Right renal pelvis (tissue), 4 donors: ENCODE data around the gene SNX20. TPM values are rescaled to one million over a fixed set of nuclear protein-coding genes. Genes with fewer than 3 reads are reported as not detected.

Experiments used
- DNase-seq, 4 donors: peaks; one replicate each; pipeline ENCODE4 v3.0.0-alpha.2; 2013; ENCODE audit warnings: low read depth in 4 of 4, low spot score in 3 of 4, missing footprints in 1 of 4
- polyA plus RNA-seq, 4 donors: library from polyadenylated mRNA; unstranded; fragments of 120-200 nt; gene quantifications; one replicate each; pipeline ENCODE4 v1.2.1, GENCODE V29; 2013; ENCODE audit not compliant: insufficient read length in 4 of 4

SNX20 gene, protein sequence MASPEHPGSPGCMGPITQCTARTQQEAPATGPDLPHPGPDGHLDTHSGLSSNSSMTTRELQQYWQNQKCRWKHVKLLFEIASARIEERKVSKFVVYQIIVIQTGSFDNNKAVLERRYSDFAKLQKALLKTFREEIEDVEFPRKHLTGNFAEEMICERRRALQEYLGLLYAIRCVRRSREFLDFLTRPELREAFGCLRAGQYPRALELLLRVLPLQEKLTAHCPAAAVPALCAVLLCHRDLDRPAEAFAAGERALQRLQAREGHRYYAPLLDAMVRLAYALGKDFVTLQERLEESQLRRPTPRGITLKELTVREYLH
- polyA plus RNA-seq: under 1 TPM; 0.43 to 0.59 (median 0.51) TPM

DNA sequence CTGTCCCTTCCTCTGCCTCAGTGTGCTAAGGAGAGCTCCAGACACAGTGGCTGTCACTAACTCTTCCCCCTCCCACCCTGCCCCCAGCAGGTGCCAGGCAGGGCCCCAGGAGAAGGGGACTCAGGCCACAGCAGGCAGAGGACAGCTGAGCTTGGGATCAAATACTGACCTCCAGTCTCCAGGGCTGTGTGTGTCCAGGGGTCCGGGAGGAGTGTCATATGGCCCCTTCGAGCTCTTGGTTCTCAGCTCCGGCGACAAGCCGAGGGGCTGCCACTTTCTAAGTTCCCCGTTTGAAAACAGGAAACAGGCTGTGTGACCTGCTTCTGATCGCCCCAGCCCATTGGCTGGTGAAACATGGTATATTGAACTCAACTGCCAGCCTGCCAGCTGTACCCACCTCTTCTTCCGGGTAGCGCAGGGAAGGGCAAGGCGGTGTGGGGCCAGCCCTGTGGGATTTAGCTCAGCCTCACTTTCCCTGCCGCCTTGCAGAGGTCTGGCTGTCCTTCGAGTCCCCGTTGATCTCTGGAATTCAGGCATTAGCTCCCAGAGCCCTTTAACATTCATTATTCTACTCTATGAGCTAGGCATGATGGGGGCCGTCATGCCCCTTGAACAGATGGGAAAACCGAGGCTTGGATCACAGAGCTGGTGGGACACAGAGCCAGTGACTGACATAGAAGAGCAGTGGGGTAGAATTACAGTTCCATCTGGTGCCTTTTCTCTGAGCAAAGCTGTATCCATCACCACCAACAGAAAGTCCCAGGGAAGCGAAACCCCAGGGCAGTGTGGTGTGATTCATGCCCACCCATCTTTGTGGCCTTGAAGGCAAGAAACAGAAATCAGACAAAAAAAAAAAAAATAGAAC is at the start of gene SNX20:
Gene SNX20 (minus strand): TSS at position 292 of the 865 bp plus-strand sequence. CDS start 3,786 bp downstream, outside the sequence.
- no peak for DNase-seq

GRCh38 chr16:50724306-50724705 is 43.2 kb upstream of the SNX20 start:
- DNase-seq: no peak

GRCh38 chr16:50722960-50723359 is 41.8 kb upstream of the SNX20 start:
- no peak for DNase-seq

DNA sequence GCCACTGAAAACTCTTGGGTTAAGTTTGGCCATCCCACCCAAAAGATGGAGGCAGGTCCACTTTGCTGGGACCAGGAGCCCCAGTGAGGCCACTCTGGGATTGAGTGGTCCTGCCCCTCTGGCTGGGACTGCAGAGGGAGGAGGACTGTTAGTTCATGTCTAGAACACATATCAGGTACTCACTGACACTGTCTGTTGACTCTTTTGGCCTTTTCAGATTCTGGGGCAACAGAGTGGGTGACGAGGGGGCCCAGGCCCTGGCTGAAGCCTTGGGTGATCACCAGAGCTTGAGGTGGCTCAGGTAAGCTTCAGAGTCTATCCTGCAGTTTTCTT is 41.3 kb upstream of the SNX20 start:
- no peak for DNase-seq

DNA sequence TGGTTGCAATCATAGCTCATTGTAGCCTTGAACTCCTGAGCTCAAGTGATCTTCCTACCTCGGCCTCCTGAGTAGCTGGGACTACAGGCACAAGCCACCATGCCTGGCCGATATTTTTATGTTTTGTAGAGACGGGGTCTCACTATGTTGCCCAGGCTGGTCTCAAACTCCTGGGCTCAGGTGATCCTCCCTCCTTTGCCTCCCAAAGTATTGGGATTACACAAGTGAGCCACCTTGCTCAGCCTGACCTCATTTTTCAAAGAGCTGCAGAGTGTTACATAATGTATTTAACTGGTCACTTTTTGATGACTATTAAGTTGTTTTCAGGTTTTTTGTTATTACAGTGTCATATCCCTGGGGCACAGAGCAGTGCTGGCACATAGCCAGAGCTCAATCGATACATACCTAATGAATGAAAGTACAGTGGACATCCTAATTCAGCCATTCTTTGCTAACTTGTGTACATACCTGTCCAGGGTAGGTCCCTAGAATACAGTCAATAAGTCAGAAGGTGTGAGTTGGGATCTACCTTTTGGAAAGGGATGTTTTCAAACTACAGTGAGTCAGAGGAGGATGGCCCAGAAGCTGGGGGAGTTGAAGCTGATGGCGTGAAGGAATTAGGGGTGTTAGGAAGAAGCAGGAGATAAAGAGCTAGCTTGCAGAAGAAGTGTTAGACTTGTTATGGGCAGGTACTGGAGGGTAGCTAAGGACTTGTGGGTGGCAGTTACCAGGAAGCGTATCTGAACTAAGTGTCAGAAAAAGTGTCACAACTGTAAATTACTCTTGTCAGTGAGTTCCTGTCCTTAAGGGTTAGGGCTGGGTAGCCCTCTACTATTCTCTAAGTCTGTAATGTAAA is 40.7 kb upstream of the SNX20 start:
- no peak for DNase-seq

GRCh38 chr16:50719401-50720337 is 38.6 kb upstream of the SNX20 start:
- DNase-seq: no peak

DNA sequence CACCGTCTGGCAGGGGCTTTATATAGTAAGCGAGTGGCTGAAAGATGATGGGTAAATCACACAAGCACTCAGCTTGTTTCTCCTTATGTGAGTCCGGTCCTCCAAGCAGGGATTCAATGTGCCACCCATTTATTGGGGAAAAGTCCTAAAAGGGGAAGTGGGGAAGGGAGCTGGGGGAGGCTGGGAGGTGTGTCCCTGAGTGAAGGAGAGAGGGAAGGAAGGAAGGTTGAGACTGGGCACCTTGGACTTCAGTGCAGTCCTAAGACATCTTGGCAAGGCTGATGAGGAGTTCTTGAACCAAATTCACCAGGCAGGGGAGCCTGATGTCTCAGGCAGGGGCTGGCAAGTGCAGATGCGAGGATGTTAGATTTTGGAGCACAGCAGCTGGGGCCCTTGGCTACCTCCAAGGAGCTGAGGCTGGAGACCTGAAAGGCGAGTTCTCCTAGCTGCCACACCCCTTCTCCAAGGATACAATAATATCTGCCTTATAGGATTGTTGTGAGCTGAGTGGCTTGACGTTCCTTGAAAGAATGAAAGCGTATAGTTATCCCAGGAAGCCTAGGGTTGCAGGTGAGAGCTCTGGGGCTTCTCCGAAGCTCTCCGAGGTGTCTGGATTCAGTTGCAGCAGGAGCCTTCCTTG is 37.8 kb upstream of the SNX20 start:
- no peak for DNase-seq

- DNase-seq: no peak
Observed at GRCh38 chr16:50718061-50718760, 37.1 kb upstream of the SNX20 start.

GRCh38 chr16:50717494-50717893 is 36.4 kb upstream of the SNX20 start:
- no peak for DNase-seq

- DNase-seq: no peak
Observed at GRCh38 chr16:50717091-50717490, 36.0 kb upstream of the SNX20 start.

GRCh38 chr16:50712956-50713355 is 31.8 kb upstream of the SNX20 start:
- DNase-seq: no peak

GRCh38 chr16:50712560-50712898 is 31.4 kb upstream of the SNX20 start:
- no peak for DNase-seq

- DNase-seq: no peak
Observed at GRCh38 chr16:50711862-50712559, 30.9 kb upstream of the SNX20 start.

DNA sequence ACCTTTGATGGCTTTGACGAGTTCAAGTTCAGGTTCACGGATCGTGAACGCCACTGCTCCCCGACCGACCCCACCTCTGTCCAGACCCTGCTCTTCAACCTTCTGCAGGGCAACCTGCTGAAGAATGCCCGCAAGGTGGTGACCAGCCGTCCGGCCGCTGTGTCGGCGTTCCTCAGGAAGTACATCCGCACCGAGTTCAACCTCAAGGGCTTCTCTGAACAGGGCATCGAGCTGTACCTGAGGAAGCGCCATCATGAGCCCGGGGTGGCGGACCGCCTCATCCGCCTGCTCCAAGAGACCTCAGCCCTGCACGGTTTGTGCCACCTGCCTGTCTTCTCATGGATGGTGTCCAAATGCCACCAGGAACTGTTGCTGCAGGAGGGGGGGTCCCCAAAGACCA is 29.9 kb upstream of the SNX20 start:
- DNase-seq: no peak

DNA sequence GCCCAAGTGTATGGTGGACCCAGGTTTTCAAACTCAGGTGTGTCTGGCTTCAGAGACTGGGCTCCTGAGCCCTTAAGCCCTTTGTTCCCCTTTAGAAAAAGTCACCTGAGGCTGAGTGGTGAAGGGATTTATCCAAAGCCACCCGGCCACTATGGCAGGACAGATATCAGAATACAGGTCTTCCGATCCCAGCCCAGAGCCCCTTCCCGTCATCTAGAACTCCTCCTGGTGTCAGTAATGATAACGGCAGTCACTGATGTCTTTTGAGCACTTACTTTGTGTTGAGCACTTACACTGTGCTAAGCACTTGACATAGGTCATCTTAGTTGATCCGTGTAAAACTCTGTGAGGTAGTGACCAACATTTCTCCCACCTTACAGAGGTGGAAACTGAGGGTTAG is 28.9 kb upstream of the SNX20 start:
- DNase-seq: no peak

- no peak for DNase-seq
Observed at GRCh38 chr16:50709061-50709684, 28.1 kb upstream of the SNX20 start.

GRCh38 chr16:50708373-50709060 is 27.4 kb upstream of the SNX20 start:
- no peak for DNase-seq
